Esophagus squamous epithelium (tissue), 5 donors: ENCODE measurements around the gene ANGPTL2. TPM values are rescaled to one million over a fixed set of nuclear protein-coding genes. Genes with fewer than 3 reads are reported as not detected.

Experiments
- DNase-seq: peaks from one replicate; lab custom pipeline; 2025; lab: John Stamatoyannopoulos, UW
- H3K27ac ChIP-seq, 4 donors: fragments of 200-600 bp; sonication (generic); one replicate each; pipeline ENCODE4 v1.5.1; 2016 to 2019; ENCODE audit warnings: mild to moderate bottlenecking in 1 of 4
- H3K27me3 ChIP-seq, 4 donors: fragments of 200-600 bp; sonication (generic); 1 replicate in 3 of 4; 2 replicates in 1 of 4; pipeline versions ENCODE4 v1.5.1 to v1.6.0; 2017 to 2021; ENCODE audit warnings: antibody characterized with exemption in 1 of 4
- H3K36me3 ChIP-seq, 3 donors: fragments of 200-600 bp; sonication (generic); one replicate each; pipeline ENCODE4 v1.5.1; 2016 to 2019
- H3K4me1 ChIP-seq, 3 donors: fragments of 200-600 bp; sonication (generic); one replicate each; pipeline ENCODE4 v1.5.1; 2017 to 2019
- H3K4me3 ChIP-seq, 4 donors: fragments of 200-600 bp; sonication (generic); 1 replicate in 3 of 4; 2 replicates in 1 of 4; pipeline ENCODE4 v1.5.1; 2016 to 2019; ENCODE audit warnings: mild to moderate bottlenecking in 2 of 4, moderate library complexity in 1 of 4
- H3K9me3 ChIP-seq, 3 donors: fragments of 200-600 bp; sonication (generic); one replicate each; pipeline ENCODE4 v1.5.1; 2016 to 2019
- CTCF ChIP-seq, 6 experiments: fragments of 450-650 bp in 4 of 6; fragments of 200-600 bp in 2 of 6; sonication (generic) in 2 of 6; IDR thresholded peaks; one replicate each; pipeline ENCODE4 v1.5.1; 2016 to 2019; ENCODE audit warnings: antibody characterized with exemption in 6 of 6, mild to moderate bottlenecking in 4 of 6, moderate library complexity in 4 of 6
- POLR2A ChIP-seq, 4 donors: fragments of 450-650 bp; IDR thresholded peaks; one replicate each; pipeline ENCODE4 v1.6.1; 2017; ENCODE audit warnings: antibody characterized with exemption in 4 of 4, mild to moderate bottlenecking in 4 of 4, moderate library complexity in 3 of 4
- WGBS, 2 donors: methylation state at CpG; one replicate each; pipeline ENCODE4 v1.1.5; 2018; 5-methylcytosine and 5-hydroxymethylcytosine counted together
- intact Hi-C: fragments of 100-400 bp; cut with DNase I; formaldehyde crosslinking; loops from one replicate; pipeline ENCODE4 v1.15.0; 2022
- total RNA-seq, 4 donors: library from RNA; depleted of rRNA; stranded (reverse); fragments of >200 nt; gene quantifications; one replicate each; pipeline ENCODE4 v1.1.0, GENCODE V29; 2016
- donor health status: DM: yes; HTN: yes; CAD: no.

ANGPTL2 gene
- total RNA-seq, 4 donors from 2014 or later: 2.4 to 24.6 (median 7.6) TPM

GRCh38 chr9:127058645-127059021, 63.8 kb downstream of the ANGPTL2 start:
- intact Hi-C loops: no loop called here
- H3K9me3 ChIP-seq: no peaks in the 10 kb centered on the region
- TF ChIP-seq POLR2A (IDR thresholded peaks at IDR 0.05): no peak
- TF ChIP-seq CTCF (IDR thresholded peaks at IDR 0.05): no peak
- peaks cover 0 to 60% (median 25%) of the 10 kb centered on the region in 3 donors for H3K4me1 ChIP-seq
- H3K36me3 ChIP-seq: no peaks in the 10 kb centered on the region
- WGBS, 2 donors: 60 to 61% methylated on average over 4 of the region's 4 CpGs
- no peak overlapping the region for H3K4me3 ChIP-seq
- no peak for DNase-seq
- H3K27ac ChIP-seq: peak overlapping the region in 3 of 4 donors; percentile 18 to 62 (median 27)
- H3K27me3 ChIP-seq: no peaks in the 10 kb centered on the region

- no peaks in the 10 kb centered on the region for H3K27me3 ChIP-seq
- no peaks in the 10 kb centered on the region for H3K36me3 ChIP-seq
- peak overlapping the region in 3 of 4 donors; percentile 18 to 62 (median 27) for H3K27ac ChIP-seq
- 72 to 73% methylated on average over 7 of the region's 7 CpGs for WGBS, 2 donors
- DNase-seq: no peak
- intact Hi-C loops: no loop called here
- H3K4me3 ChIP-seq: no peak overlapping the region
- H3K4me1 ChIP-seq: peaks cover 0 to 65% (median 30%) of the 10 kb centered on the region in 3 donors
- H3K9me3 ChIP-seq: no peaks in the 10 kb centered on the region
- no peak for TF ChIP-seq POLR2A (IDR thresholded peaks at IDR 0.05)
- no peak for TF ChIP-seq CTCF (IDR thresholded peaks at IDR 0.05)
These were observed 64.3 kb downstream of the ANGPTL2 start for GRCh38 chr9:127058011-127058644.

GRCh38 chr9:127056446-127056845, 66.0 kb downstream of the ANGPTL2 start:
- Histone ChIP-seq H3K27ac (no peak overlapping the region), H3K4me1 (peaks cover 0 to 75% (median 34%) of the 10 kb centered on the region in 3 donors), H3K27me3 (no peaks in the 10 kb centered on the region), H3K4me3 (no peak overlapping the region), H3K9me3 (no peaks in the 10 kb centered on the region), H3K36me3 (no peaks in the 10 kb centered on the region)
- no peak for DNase-seq
- 75 to 92% methylated on average over 3 of the region's 3 CpGs for WGBS, 2 donors
- intact Hi-C loops: no loop called here
- TF ChIP-seq POLR2A (IDR thresholded peaks at IDR 0.05) (no peak), CTCF (IDR thresholded peaks at IDR 0.05) (no peak)

- Histone ChIP-seq H3K27ac (no peak overlapping the region), H3K4me3 (no peak overlapping the region), H3K4me1 (peaks cover 0 to 75% (median 34%) of the 10 kb centered on the region in 3 donors), H3K27me3 (no peaks in the 10 kb centered on the region), H3K36me3 (no peaks in the 10 kb centered on the region), H3K9me3 (no peaks in the 10 kb centered on the region)
- TF ChIP-seq CTCF (IDR thresholded peaks at IDR 0.05): no peak
- no peak for TF ChIP-seq POLR2A (IDR thresholded peaks at IDR 0.05)
- intact Hi-C loops: no loop called here
- DNase-seq: no peak
These were observed 66.6 kb downstream of the ANGPTL2 start for GRCh38 chr9:127055745-127056402.

GRCh38 chr9:127053960-127054359, 68.5 kb downstream of the ANGPTL2 start:
- 62 to 78% methylated on average over 2 to 5 of the region's 5 CpGs for WGBS, 2 donors
- Histone ChIP-seq H3K4me3 (no peak overlapping the region), H3K36me3 (no peaks in the 10 kb centered on the region), H3K27me3 (no peaks in the 10 kb centered on the region), H3K27ac (peak overlapping the region in 3 of 4 donors; percentile 24 to 75 (median 58)), H3K9me3 (no peaks in the 10 kb centered on the region), H3K4me1 (peaks cover 6 to 77% (median 36%) of the 10 kb centered on the region in 3 donors)
- no peak for DNase-seq
- no peak for TF ChIP-seq CTCF (IDR thresholded peaks at IDR 0.05)
- TF ChIP-seq POLR2A (IDR thresholded peaks at IDR 0.05): no peak
- intact Hi-C loops: no loop called here
